HG02610 (cell line): ENCODE results near the gene PFKL.

Experiments used
- ATAC-seq: cut with Tn5 transposase; IDR thresholded peaks from one replicate; pipeline ENCODE4 v1.9.1; 2021; ENCODE audit warnings: mild to moderate bottlenecking, moderate library complexity; ENCODE audit not compliant: unreplicated experiment

PFKL gene

GRCh38 chr21:44374601-44375280 lies 74.9 kb downstream of the PFKL start:
- no peak for ATAC-seq

- no peak for ATAC-seq
These were observed 75.4 kb downstream of the PFKL start for GRCh38 chr21:44375281-44375651.

- ATAC-seq: no peak
These were observed 75.9 kb downstream of the PFKL start for GRCh38 chr21:44375761-44376241.

- ATAC-seq: no peak
These were observed 76.8 kb downstream of the PFKL start for GRCh38 chr21:44376606-44377005.
